Effector memory CD4-positive, alpha-beta T cell (primary cell): Measurements from ENCODE around the gene USB1.

ENCODE experiments used
- DNase-seq, 3 donors: peaks; one replicate each; pipeline ENCODE4 v3.0.0-alpha.2; 2020
- H3K27ac ChIP-seq: 2 replicates; pipeline ENCODE4 v1.7.0; 2013; ENCODE audit warnings: mild to moderate bottlenecking, low read length, moderate library complexity; ENCODE audit not compliant: insufficient read depth, poor library complexity, severe bottlenecking
- H3K27me3 ChIP-seq: replicated peaks from 2 replicates; pipeline ENCODE4 v1.7.0; 2013; ENCODE audit warnings: mild to moderate bottlenecking, low read length; ENCODE audit not compliant: insufficient read depth, control insufficient read depth, poor library complexity, severe bottlenecking
- H3K36me3 ChIP-seq: 2 replicates; pipeline ENCODE4 v1.7.0; 2013; ENCODE audit warnings: mild to moderate bottlenecking, low read length, moderate library complexity; ENCODE audit not compliant: control insufficient read depth, insufficient read depth
- H3K4me1 ChIP-seq: 2 replicates; pipeline ENCODE4 v1.7.0; 2013; ENCODE audit warnings: low read length, mild to moderate bottlenecking; ENCODE audit not compliant: control insufficient read depth, insufficient read depth, poor library complexity, severe bottlenecking
- H3K4me3 ChIP-seq: 2 replicates; pipeline ENCODE4 v1.7.0; 2013; ENCODE audit warnings: low read length, low read depth, mild to moderate bottlenecking; ENCODE audit not compliant: insufficient read depth, poor library complexity, severe bottlenecking
- H3K9me3 ChIP-seq: 2 replicates; pipeline ENCODE4 v1.7.0; 2013; ENCODE audit warnings: mild to moderate bottlenecking, low read length, moderate library complexity; ENCODE audit not compliant: control insufficient read depth
- total RNA-seq, 3 donors: gene quantifications; one replicate each; lab custom pipeline; 2026; lab: John Stamatoyannopoulos, UW

The USB1 gene, protein sequence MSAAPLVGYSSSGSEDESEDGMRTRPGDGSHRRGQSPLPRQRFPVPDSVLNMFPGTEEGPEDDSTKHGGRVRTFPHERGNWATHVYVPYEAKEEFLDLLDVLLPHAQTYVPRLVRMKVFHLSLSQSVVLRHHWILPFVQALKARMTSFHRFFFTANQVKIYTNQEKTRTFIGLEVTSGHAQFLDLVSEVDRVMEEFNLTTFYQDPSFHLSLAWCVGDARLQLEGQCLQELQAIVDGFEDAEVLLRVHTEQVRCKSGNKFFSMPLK
- total RNA-seq, result 7.4 to 16.5 (median 13.5) reads per million in 3 donors

DNA sequence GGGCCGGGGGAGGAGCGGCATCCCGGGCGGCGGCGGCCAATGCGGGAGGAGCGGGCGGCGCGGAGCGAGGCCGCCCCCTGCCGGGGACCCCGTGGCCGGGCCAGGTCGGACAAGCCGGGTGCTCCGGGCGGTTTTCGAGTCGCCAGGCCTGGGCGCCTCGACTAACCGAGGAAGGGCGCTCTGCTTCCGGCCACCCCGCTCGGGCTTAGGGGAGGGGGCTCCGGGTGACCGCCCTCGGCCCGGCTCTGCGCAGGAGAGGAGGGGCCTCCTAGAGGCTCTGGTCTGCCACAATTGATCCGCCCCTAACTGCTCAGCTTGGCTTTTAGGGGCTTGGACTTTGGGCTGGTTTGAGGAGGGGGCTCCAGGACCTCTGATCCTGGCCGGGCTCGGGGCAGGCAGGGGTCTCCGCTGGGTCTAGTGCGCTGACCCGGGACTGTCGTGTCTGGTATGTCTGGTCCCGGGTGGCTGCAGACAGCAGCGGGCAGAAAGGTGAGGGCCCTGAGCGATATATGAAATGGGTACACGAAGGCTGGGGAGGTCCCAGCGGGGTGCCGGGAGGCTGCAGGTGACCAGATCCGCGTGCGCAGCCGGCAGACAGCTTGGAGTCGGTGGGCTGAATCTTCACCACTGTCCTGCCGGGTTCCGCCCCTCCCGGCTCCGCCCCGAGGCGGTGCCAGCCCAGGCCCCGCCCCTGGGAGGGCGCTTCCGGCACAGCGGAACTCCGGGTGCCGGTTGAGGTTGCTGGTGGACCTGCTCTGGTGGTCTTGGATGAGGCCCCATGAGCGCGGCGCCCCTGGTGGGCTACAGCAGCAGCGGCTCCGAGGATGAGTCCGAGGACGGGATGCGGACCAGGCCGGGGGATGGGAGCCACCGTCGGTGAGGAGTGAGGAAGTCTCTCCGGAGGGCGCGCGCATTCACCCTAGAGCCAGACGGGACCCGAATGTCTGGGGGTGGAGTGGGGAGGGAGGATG lies at the start of gene USB1:
USB1 (plus strand) TSS at position 702 of the 971 bp plus-strand sequence; CDS start at position 779, 77 bp downstream.
- DNase-seq, result peak; percentile 75 to 76 (median 75)
- Histone ChIP-seq H3K9me3 (no peaks in the 10 kb centered on the region), H3K4me3 (peak within 1 kb of the TSS; percentile 81), H3K27me3 (no peaks in the 10 kb centered on the region), H3K36me3 (peaks cover 19% of the 10 kb centered on the region), H3K27ac (peak within 1 kb of the TSS; percentile 70), H3K4me1 (peaks cover 50% of the 10 kb centered on the region)

DNA sequence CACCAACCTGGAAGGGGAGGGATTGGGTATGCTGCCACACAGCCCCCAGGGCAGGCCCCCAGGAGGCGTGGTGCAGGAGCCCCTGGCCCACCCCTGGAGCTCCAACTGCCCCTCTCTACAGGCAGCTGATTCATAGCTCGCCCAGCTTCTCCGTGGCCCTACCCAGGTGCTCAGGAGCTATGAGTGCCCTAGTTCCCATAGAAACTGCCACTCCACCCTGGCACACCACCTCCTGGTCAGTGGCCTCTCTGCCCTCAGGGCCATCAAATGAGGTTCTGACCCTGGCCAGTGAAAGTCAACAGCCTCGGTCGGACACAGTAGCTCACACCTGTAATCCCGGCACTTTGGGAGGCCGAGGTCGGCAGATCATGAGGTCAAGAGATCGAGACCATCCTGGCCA lies 48.3 kb upstream of the USB1 start:
- H3K4me1 ChIP-seq, result no peaks in the 10 kb centered on the region
- no peak overlapping the region for H3K4me3 ChIP-seq
- DNase-seq, result no peak
- no peak overlapping the region for H3K27ac ChIP-seq
- no peaks in the 10 kb centered on the region for H3K36me3 ChIP-seq
- H3K27me3 ChIP-seq, result peaks cover 3% of the 10 kb centered on the region
- no peaks in the 10 kb centered on the region for H3K9me3 ChIP-seq

DNA sequence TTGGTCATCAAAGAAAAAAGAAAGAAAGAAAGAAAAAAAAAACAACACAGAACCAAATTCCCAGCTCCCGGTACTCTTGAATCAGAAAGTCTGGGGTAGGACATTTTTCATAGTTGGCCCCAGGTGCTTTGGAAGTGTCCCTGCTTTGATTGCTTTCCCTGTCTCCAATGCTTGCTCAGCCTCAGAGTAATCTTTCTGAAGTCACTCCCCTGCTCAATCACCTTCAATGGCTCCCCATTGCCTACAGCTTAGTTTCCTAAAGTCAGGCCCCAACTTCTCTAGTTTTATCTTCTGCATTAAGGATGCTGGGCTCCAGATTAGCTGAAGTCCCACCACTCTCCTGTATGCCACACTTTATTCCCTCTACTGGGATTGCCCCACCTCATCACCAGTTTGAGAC lies 47.4 kb upstream of the USB1 start:
- H3K4me1 ChIP-seq, result no peaks in the 10 kb centered on the region
- no peak for DNase-seq
- H3K9me3 ChIP-seq, result no peaks in the 10 kb centered on the region
- H3K27ac ChIP-seq, result no peak overlapping the region
- no peaks in the 10 kb centered on the region for H3K36me3 ChIP-seq
- H3K27me3 ChIP-seq, result peaks cover 3% of the 10 kb centered on the region
- H3K4me3 ChIP-seq, result no peak overlapping the region

DNA sequence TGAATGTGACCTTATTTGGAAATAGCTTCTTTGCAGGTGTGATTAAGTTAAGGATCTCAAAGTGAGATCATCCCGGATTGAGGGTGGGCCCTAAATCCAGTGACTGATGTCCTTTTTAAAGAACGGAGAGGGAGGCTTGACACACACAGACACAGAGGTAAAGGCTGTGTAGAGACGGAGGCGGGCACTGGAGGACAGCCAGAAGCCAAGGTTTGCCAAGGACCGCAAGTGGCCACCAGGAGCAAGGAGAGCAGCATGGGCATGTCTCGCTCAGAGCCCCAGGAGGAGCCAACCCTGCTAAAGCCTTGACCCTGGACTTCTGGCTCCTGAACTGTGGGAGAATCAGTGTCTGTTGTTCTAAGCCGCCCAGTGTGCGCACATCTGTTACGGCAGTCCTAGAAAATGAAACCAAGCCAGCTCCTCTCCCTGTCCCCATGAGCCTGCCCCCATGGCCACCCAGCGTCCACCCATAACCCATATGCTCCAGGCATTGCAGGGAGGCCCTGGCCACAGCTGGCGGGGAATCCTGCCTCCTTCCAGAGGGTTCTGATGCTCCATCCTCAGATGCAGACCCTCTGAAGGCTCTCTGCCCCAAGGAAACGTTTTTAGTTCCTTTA lies 45.5 kb upstream of the USB1 start:
- Histone ChIP-seq H3K4me1 (no peaks in the 10 kb centered on the region), H3K9me3 (no peaks in the 10 kb centered on the region)

DNA sequence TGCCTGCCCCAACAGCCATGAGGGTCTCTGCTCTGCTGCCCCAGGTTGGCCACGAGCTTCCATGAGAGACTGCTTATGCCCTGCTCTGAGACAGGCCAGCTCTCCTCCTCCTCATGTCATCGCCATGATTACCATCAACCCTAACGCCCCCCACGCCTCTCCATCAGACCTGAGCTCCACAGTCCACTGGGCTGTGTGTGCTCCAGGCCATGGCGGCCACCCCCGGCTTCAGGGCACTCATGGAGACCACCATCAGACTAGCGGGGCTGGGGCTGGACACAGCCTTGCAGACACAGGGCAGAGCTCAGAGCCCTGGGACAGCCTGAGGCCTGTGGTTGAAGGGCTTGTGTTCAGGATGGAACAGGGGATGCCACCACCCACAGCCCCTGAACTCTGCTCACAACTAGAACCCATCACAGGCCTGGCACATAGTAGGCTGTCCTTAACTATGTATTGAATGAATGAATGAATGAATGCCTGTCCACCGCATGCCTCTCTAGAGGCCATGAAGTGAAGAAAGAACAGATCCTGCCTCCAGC lies 44.9 kb upstream of the USB1 start:
- Histone ChIP-seq H3K4me1 (no peaks in the 10 kb centered on the region), H3K27me3 (no peaks in the 10 kb centered on the region), H3K9me3 (no peaks in the 10 kb centered on the region), H3K36me3 (no peaks in the 10 kb centered on the region), H3K4me3 (no peak overlapping the region), H3K27ac (no peak overlapping the region)
- no peak for DNase-seq

More for the DNA sequence above, 45.5 kb upstream of the USB1 start:
- DNase-seq, result no peak
- Histone ChIP-seq H3K27ac (no peak overlapping the region), H3K27me3 (peaks cover under 1% of the 10 kb centered on the region), H3K36me3 (no peaks in the 10 kb centered on the region), H3K4me3 (no peak overlapping the region)

DNA sequence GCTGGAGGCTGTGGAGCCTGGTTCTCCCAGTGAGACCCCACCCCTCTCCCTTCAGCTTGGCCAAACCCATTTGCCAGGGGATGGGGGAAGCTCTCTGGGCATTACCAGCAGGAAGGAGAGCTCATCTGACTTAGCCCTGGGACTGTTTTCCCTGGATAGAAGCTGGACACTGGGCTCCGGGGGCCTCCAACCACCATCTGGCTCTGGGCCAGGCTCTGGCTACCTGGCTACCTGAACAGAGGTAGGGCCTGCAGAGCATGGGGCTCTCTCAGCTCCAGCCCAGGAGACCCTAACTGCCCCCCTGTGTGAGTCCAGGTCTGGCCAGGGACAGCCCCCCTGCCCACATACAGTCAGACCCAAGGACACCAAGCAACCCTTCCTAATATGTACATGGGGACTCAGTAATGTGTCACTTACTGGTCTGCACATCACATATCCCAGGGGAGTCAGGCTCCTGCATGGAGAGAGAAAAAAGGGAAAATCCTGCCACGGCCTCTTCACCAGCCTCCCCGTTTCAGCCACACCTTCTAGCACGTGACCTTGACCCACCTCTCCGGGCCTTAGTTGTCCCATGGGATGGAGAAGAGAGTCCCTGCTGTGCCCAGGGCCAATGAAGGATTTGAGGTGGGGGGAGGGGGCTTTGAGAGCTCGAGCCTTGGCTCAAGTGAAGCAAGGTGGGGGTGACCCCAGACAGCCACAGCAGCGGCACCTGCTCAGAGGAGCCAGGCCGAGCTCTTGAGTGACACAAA lies 44.1 kb upstream of the USB1 start:
- no peaks in the 10 kb centered on the region for H3K27me3 ChIP-seq
- no peaks in the 10 kb centered on the region for H3K4me1 ChIP-seq
- no peaks in the 10 kb centered on the region for H3K36me3 ChIP-seq
- H3K9me3 ChIP-seq, result no peaks in the 10 kb centered on the region
- H3K4me3 ChIP-seq, result no peak overlapping the region
- no peak overlapping the region for H3K27ac ChIP-seq
- no peak for DNase-seq

DNA sequence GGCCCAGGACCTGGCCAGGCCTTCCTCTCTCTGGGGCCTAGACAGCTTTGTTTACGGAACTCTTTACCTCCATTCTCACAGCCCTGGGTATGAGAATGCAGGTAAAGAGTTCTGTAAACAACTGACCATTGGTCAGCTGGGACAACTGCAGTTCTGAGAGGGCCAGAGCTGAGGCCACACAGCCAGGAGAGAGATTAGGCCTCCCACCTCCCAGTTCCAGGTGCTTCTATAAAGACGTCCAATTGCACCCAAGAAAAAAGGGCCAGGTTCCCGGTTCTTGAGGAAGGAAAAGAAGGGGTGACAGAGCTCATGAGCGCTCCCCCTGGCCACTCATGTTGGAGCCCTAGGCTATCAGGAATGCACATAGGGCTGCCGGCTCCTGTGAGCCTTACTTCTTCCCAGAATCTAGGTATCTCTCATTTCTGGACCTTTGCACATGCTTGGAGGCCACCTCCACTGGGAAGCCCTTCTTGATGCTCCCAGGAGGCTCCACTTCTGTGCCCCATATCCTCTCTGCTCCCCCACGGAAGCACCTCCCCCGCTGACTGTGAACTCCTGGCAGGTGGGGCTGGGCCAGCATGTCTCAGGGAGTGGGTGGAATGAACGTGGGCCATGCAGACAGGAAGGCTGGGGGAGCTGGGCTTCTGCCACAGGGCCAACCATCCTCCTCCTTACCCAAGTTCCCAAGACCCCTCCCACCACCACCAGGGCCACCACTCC lies 43.4 kb upstream of the USB1 start:
- Histone ChIP-seq H3K9me3 (no peaks in the 10 kb centered on the region), H3K36me3 (no peaks in the 10 kb centered on the region), H3K27me3 (no peaks in the 10 kb centered on the region), H3K27ac (no peak overlapping the region), H3K4me3 (no peak overlapping the region), H3K4me1 (no peaks in the 10 kb centered on the region)
- no peak for DNase-seq

DNA sequence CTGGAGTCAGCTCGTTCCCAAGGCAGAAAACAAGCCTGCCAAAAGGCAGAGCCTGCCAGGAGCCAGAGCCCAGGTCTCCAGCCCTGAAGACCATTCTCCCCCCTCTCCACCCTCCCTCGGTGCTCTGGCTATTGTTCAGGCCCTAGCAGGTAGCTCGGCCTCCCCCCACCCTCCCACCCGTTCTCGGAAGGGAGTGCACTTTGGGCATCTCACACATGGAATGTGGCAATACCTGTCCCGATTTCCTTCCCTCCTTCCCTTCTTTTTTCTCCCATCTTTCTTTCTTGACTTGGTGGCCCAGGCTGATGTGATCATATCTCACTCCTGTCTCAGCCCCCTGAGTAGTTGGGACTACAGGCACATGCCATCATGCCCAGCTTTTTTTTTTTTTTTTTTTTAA lies 42.7 kb upstream of the USB1 start:
- Histone ChIP-seq H3K4me1 (no peaks in the 10 kb centered on the region), H3K36me3 (no peaks in the 10 kb centered on the region), H3K9me3 (no peaks in the 10 kb centered on the region), H3K4me3 (no peak overlapping the region), H3K27me3 (no peaks in the 10 kb centered on the region), H3K27ac (no peak overlapping the region)
- DNase-seq, result no peak

DNA sequence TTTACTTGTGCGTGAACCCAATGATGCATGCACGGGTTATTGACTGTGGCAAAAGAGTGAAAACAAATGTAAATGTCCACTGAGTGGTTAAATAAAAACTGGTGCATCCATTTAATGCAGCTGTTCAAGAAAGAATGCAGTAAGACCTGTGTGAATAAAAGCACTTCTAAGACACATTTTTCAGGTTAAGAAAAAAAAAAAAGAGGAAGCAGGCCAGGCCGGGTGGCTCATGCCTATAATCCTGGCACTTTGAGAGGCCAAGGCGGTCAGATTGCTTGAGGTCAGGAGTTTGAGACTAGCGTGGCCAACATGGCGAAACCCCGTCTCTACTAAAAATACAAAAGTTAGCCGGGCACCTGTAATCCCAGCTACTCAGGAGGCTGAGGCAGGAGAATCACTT lies 42.1 kb upstream of the USB1 start:
- Histone ChIP-seq H3K27ac (no peak overlapping the region), H3K36me3 (no peaks in the 10 kb centered on the region), H3K4me3 (no peak overlapping the region), H3K9me3 (no peaks in the 10 kb centered on the region), H3K27me3 (no peaks in the 10 kb centered on the region), H3K4me1 (no peaks in the 10 kb centered on the region)
- no peak for DNase-seq
